NK-92 (cell line): ENCODE data around the gene SLC28A3.
"Not testable (repeated sequence)": the region's sequence is repeated elsewhere in the genome, so short reads cannot be mapped to it uniquely, and the experiment has no call there.

ENCODE experiments used
- DNase-seq: peaks from one replicate; lab custom pipeline; 2025; ENCODE audit not compliant: unreplicated experiment; lab: John Stamatoyannopoulos, UW

SLC28A3 gene, protein sequence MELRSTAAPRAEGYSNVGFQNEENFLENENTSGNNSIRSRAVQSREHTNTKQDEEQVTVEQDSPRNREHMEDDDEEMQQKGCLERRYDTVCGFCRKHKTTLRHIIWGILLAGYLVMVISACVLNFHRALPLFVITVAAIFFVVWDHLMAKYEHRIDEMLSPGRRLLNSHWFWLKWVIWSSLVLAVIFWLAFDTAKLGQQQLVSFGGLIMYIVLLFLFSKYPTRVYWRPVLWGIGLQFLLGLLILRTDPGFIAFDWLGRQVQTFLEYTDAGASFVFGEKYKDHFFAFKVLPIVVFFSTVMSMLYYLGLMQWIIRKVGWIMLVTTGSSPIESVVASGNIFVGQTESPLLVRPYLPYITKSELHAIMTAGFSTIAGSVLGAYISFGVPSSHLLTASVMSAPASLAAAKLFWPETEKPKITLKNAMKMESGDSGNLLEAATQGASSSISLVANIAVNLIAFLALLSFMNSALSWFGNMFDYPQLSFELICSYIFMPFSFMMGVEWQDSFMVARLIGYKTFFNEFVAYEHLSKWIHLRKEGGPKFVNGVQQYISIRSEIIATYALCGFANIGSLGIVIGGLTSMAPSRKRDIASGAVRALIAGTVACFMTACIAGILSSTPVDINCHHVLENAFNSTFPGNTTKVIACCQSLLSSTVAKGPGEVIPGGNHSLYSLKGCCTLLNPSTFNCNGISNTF

DNA sequence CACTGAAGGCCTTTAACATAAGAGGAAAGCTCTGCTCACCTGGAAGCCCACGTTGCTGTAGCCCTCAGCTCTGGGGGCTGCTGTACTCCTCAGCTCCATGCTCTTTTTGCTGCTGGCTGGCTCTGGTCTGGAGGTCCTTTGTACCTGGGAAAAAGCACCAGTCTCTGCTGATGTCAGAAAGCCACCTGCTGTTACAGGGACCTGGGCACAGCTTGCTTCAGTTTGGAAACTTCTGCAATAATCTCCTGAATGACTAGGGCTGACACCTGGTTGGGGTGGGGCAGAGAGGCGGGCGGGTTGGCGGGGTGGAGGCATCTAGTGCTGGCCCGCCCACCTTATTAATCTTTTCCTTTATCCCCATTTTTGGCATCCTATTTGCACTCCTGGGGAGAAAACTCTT, at the start of gene SLC28A3:
Gene SLC28A3, minus strand, starts transcription at position 224 of the 400 bp plus-strand sequence. Its CDS starts 125 bp downstream, at position 99.
- no peak for DNase-seq

- DNase-seq, result not testable (repeated sequence)
These were observed 49.7 kb upstream of the SLC28A3 start for GRCh38 chr9:84390254-84390653.

DNA sequence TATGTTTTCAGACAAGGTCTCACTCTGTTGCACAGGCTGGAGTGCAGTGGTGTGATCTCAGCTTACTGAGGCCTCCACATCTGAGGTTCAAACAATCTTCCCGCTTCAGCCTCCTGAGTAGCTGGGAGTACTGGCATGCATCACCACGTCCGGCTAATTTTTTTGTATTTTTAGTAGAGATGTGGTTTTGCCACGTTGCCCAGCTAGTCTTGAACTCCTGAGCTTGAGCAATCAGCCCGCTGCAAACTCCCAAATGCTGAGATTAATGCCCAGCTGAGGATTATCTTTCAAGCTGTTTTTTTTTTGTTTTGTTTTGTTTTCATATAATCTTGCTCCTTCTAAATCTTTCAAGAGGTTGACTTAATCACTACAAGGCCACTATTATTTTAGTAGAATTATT, 47.3 kb upstream of the SLC28A3 start:
- no peak for DNase-seq

DNA sequence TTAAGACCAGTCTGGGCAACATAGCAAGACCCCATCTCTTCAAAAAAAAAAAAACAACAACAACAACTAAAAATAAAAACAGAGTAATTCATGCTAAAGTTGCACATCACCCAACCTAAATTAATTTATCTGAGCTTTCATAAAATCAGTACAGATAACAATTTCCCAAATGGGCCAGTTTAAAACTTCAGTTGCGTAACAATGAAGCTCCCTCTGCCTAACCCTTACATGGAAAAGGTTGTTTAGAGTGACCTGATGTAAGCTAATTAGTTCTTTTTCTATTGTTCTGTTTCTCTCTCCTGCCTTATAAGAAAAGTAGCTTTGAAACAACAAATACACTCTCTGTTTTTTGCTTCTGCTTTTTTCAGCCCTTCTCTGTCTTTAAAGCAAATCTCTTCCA, 46.2 kb upstream of the SLC28A3 start:
- no peak for DNase-seq

DNA sequence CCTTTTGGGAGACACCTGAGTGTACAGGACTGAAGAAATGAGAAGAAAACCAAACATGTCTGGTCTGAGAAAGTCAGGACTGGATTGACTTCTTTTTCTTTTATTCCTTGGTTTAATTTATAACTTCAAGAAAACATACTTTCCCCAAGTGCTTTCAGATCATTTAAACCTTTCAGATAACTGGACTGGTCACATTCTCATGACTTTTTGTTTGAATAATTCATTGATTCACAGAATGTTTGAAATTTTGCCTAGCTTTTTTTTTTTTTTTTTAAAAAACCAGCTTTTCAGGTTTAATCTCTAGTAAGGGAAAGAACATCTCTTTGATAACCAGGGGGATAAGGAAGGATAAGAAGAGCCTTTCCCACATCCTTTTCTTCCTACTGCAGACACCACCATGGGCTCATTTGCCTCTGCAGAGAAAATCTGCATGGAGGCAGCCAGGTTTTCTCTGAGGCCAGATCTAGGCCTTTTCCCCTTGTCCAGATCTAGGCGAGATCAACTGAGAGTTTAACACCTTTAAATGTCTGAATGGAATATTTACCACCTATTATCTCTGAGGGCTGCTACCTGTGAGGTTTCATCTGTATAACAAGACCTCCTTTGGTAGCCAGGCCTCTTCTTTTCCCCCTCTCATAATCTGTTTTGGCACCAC, 45.0 kb upstream of the SLC28A3 start:
- DNase-seq, result no peak

- DNase-seq, result no peak
These were observed 44.1 kb upstream of the SLC28A3 start for GRCh38 chr9:84384617-84385016.

- DNase-seq, result no peak
These were observed 42.6 kb upstream of the SLC28A3 start for GRCh38 chr9:84383178-84383577.

DNA sequence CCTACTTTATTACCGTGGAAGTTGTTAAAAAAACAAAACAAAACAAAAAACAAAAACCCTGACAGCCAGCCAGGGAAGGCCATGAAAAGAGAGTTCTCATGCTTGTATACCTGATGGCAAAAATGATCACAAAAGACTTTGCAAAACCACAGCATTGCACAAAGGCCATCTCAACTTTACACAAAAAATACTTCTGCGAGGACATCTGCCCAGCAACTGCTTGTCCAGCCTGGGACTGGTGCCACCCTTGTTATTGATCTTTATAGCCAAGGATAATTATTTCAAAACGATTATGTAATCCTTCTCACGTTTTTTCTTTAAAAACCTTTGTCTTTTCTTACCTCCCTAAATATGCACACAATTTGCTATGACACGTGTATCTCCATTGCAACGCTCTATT, 42.2 kb upstream of the SLC28A3 start:
- no peak for DNase-seq

DNA sequence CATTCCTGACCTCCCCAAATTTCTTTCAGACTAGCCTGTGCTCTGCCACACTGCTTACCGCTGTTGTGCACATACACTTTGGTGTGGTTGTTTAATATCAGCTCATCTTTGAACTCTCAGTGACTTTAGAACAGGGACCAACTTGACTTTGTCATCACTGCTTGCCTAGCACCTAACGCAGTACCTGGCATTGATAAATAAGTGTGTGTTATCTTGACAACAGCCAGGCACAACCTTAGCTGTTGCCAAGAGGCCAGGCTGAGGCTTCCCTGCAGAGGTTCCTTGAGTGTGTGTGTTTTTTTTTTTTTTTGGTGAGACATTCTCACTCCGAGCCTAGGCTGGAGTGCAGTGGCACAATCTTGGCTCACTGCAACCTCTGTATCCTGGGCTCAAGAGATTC, 41.0 kb upstream of the SLC28A3 start:
- no peak for DNase-seq

- no peak for DNase-seq
These were observed 39.2 kb upstream of the SLC28A3 start for GRCh38 chr9:84379740-84380139.

DNA sequence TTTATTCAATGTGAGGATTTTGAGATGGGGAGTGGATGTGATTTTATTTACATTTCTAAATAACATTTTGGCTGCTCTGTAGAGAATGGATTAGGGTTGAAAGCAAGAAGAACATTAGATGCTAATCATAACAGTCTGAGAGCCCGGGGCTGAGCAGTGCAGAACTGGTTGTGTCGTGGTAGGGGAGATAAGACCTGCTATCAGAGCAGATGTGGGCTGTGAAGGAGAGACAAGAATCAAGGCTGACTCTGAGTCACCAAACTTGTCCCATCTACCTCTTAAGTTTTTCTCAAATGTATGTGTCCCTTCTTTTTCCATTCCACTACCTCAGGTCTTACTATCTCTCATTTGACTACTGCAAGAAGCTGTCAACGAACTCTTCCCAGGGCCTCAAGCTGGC, 35.4 kb upstream of the SLC28A3 start:
- DNase-seq, result no peak

DNA sequence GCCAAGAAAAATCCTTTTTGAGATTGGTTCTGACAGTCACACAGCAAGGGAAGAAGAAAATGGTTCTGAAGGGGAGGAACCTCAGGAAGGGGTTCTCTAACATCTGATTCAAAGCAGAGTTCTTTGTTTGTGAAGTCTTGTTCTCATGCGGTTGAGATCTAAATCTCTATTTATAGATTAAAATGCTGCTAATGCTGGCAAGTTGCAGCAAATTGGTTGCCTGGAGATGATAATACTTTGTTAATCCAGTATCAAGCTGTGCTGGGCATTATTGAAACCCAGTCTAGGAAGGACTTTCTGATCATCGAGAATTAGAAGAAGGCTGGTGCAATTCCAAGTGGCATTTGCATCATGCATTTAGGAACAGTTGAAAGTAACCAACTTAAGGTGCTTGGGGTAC, 34.0 kb upstream of the SLC28A3 start:
- DNase-seq, result no peak

DNA sequence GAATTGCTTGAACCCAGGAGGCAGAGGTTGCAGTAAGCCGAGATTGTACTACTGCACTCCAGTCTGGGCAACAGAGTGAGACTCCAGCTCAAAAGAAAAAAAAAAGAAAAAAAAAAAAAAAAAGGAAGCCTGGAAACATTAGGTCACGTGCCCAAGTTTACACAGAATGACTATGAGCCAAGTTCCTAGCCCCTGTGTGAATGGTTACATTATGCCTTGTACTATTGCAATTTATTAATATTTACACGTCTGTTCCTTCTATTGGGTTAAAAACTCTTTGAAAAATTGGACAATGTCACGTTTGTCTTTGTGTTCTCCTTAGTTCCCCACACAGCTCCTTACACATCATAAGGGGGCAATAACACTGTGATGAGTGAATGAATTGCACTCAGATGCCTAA, 33.5 kb upstream of the SLC28A3 start:
- no peak for DNase-seq

DNA sequence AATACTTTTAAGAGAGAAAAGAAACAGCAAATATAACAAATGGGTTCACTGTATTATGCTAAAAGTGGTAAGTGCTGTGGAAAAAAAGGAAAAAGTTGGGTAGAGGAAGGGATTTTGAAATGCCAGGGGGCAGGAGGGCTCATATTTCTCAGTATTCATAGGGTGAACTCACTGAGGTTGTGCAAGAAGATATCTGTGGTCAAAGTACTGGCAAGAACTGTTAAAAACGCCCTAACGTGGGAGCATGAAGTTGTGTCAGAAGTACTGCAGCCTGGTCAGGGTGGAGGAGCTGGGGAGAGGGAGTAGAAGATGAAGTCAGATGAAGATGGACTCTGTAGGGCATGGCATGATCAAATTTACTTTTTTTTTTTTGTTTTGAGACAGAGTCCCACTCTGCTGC, 31.2 kb upstream of the SLC28A3 start:
- DNase-seq, result no peak

- DNase-seq, result no peak
These were observed 28.0 kb upstream of the SLC28A3 start for GRCh38 chr9:84368601-84369000.

- not testable (repeated sequence) for DNase-seq
These were observed 27.2 kb upstream of the SLC28A3 start for GRCh38 chr9:84367726-84368125.

- no peak for DNase-seq
These were observed 26.1 kb upstream of the SLC28A3 start for GRCh38 chr9:84366683-84367082.

DNA sequence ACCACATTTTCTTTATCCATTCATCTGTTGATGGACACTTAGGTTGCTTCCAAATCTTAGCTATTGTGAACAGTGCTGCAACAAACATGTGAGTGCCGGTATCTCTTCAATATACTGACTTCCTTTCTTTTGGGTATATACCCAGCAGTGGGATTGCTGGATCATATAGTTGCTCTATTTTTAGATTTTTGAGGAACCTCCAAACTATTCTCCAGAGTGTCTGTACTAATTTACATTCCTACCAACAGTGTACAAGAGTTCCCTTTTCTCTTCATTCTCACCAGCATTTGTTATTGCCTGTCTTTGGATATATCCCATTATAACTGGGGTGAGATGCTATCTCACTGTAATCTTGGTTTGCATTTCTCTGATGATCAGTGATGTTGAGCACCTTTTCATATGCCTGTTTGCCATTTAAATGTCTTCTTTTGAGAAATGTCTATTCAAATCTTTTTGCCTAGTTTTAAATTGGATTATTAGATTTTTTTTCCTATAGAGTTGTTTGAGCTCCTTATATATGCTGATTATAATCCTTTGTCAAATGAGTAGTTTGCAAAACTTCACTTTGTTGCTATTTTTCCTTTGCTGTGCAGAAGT, 24.4 kb upstream of the SLC28A3 start:
- DNase-seq, result not testable (repeated sequence)

DNA sequence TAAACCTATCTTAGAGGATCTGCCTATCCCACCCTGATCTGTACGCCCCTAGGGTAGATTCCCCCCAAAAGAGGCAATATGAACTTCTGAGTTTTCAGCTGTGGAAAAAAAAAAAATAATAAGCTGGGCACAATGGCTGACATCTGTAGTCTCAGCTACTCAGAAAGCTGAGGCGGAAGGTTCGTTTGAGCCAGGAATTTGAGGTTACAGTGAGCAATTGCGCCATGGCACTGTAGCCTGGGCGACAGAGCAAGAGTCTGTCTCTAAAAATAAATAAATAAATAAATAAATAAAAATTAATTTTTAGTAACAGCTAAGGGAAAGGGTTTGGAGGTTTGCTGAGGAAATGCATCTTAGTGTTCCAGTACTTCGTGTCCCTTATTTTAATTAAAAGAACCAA, 21.1 kb upstream of the SLC28A3 start:
- no peak for DNase-seq

DNA sequence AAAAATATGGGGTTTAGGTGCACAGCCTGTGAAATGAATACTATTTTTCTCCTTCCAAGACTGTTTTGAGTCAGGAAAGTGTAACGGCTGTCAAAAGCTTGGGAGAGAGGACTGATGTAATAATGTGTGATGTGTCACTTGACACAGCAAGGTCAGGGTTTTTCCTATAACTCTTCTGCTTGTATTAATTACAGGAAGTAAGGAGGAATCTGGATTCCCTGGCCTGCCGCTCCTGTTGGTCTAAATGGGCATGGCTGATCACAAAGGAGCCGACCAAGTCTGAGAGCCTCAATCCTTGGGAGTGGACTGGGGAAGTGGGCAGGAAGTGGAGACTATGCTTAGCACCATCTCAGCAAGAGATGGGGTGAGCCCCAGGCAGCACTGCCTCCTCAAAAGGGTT, 16.7 kb upstream of the SLC28A3 start:
- DNase-seq, result no peak

DNA sequence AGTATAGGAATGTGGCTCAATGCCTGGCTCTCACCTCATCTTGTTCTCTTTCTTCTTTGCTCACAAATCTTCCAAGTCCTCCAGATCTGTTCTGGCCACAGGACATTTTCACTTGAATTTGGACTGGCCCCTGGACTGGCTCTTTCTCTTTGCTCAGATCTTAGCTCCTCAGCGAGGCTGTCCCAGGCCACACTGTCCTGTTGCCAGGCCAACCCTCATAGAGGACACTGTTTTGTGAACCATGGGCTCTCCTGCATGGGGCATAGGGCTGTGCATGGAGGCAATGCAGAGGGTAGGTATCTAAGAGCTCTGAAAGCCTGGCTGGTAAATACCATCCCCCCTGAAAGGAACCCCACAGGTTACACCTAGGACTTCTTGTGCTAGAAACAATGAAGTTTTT, 13.5 kb upstream of the SLC28A3 start:
- DNase-seq, result no peak

DNA sequence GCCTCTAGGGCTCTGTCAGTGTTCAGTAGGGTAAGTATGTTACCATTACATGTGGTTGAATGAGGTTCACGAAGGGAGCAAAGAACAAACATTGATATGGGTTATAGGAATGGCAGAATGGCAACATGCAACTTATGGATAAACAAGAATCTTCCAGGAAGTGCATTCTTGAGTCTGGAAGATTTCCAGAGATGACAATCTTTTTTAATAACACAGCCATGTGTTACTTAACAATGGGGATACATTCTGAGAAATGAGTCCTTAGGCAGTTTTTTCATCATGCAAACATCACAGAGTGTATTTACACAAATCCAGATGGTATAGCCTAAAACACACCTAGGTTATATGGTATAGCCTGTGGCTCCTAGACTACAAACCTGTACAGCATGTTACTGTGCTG, 9.1 kb upstream of the SLC28A3 start:
- DNase-seq, result no peak
